HCT116 (cell line): ENCODE results near the gene NAA80. TPM values are rescaled to one million over a fixed set of nuclear protein-coding genes. Genes with fewer than 3 reads are reported as not detected.

Experiments used
- ATAC-seq: fragments of 200-7000 bp; cut with Tn5 transposase; 2 replicates; pipeline ENCODE4 v1.9.1; 2020; ENCODE audit warnings: mild to moderate bottlenecking, moderate library complexity
- BruUV-seq: library from RNA; stranded (reverse); fragments of 400-500 nt; replicated peaks from 2 replicates; lab custom pipeline; 2021; lab: Mats Ljungman, UMichigan
- CTCF ChIA-PET: fragments of 300-600 bp; sonication (Branson Sonifier 250); formaldehyde crosslinking; loops from one replicate; lab custom pipeline; 2021; ENCODE audit warnings: antibody characterized with exemption; lab: Charles Lee
- POLR2A ChIA-PET: fragments of 300-600, 350-600 bp; sonication (Branson Sonifier 250); formaldehyde crosslinking; loops from one replicate; lab custom pipeline; 2021; ENCODE audit warnings: antibody characterized with exemption; lab: Charles Lee
- RAD21 ChIA-PET, 2 experiments: fragments of 300-600 bp; sonication (Branson Sonifier 250); formaldehyde crosslinking; loops; one replicate each; lab custom pipeline; 2023; ENCODE audit warnings: low total read pairs in 2 of 2; ENCODE audit not compliant: uncharacterized antibody in 2 of 2, unreplicated experiment in 2 of 2, low non-redundant PET in 1 of 2; lab: Charles Lee
- DNase-seq: peaks from one replicate; pipeline ENCODE4 v3.0.0-alpha.2; 2010; ENCODE audit warnings: low read depth, low spot score
- H2AFZ ChIP-seq: fragments of 200-600 bp; shearing (Covaris generic), sonication (generic); 2 replicates; pipeline ENCODE4 v1.6.1; 2017; ENCODE audit warnings: low read depth, mixed run types, mixed read lengths, antibody characterized with exemption, low read length; ENCODE audit not compliant: poor library complexity, severe bottlenecking
- H3K27ac ChIP-seq: 2 replicates; pipeline ENCODE4 v1.5.1; 2012; ENCODE audit warnings: low read depth, low read length
- H3K27me3 ChIP-seq: fragments of 200-600 bp; sonication (generic); 2 replicates; pipeline ENCODE4 v1.6.1; 2016; ENCODE audit warnings: mixed run types, low read length, mixed read lengths; ENCODE audit not compliant: insufficient read depth
- H3K36me3 ChIP-seq, 2 experiments: fragments of 200-500 bp in 1 of 2; fragments of 200-600 bp in 1 of 2; sonication (Bioruptor generic) in 1 of 2; sonication (generic) in 1 of 2; 2 replicates each; pipeline versions ENCODE4 v1.5.1 to v1.6.1; 2014 to 2016; ENCODE audit warnings: low read length in 2 of 2, inconsistent platforms in 1 of 2, mixed read lengths in 1 of 2, mixed run types in 1 of 2; ENCODE audit not compliant: insufficient read depth in 2 of 2, control insufficient read depth in 1 of 2
- H3K4me1 ChIP-seq, 2 experiments: fragments of 200-600 bp in 1 of 2; sonication (generic) in 1 of 2; 2 replicates each; pipeline versions ENCODE4 v1.5.1 to v1.6.1; 2012 to 2017; ENCODE audit warnings: low read length in 2 of 2, inconsistent platforms in 1 of 2, mild to moderate bottlenecking in 1 of 2, mixed read lengths in 1 of 2, mixed run types in 1 of 2, moderate library complexity in 1 of 2; ENCODE audit not compliant: insufficient read depth in 2 of 2, control insufficient read depth in 1 of 2
- H3K4me2 ChIP-seq: fragments of 200-600 bp; sonication (generic); 2 replicates; pipeline ENCODE4 v1.6.1; 2017; ENCODE audit warnings: mixed run types, low read length, mixed read lengths
- H3K4me3 ChIP-seq, 2 experiments: fragments of 200-600 bp in 1 of 2; sonication (generic) in 1 of 2; replicated peaks in 1 of 2; 2 replicates each; pipeline ENCODE4 v1.5.1; 2011 to 2016; ENCODE audit warnings: low read length in 2 of 2, control low read depth in 1 of 2, low read depth in 1 of 2, mild to moderate bottlenecking in 1 of 2, mixed read lengths in 1 of 2, mixed run types in 1 of 2
- H3K79me2 ChIP-seq: fragments of 200-600 bp; sonication (generic); 2 replicates; pipeline ENCODE4 v1.6.1; 2017; ENCODE audit warnings: mild to moderate bottlenecking, mixed run types, low read length, moderate library complexity, mixed read lengths; ENCODE audit not compliant: insufficient read depth
- H3K9ac ChIP-seq: fragments of 200-600 bp; sonication (generic); 2 replicates; pipeline ENCODE4 v1.6.1; 2016; ENCODE audit warnings: low read length, mixed read lengths
- H3K9me2 ChIP-seq: fragments of 200-600 bp; sonication (generic), shearing (Covaris generic); 2 replicates; pipeline ENCODE4 v1.6.1; 2017; ENCODE audit warnings: mixed run types, mild to moderate bottlenecking, moderate library complexity; ENCODE audit not compliant: insufficient read depth
- H3K9me3 ChIP-seq, 2 experiments: fragments of 200-500 bp in 1 of 2; fragments of 200-600 bp in 1 of 2; sonication (Bioruptor generic) in 1 of 2; sonication (generic) in 1 of 2; 2 replicates each; pipeline ENCODE4 v1.6.1; 2014 to 2017; ENCODE audit warnings: low read length in 2 of 2, mixed read lengths in 2 of 2, inconsistent platforms in 1 of 2, low read depth in 1 of 2, mild to moderate bottlenecking in 1 of 2, mixed run types in 1 of 2, moderate library complexity in 1 of 2; ENCODE audit not compliant: control insufficient read depth in 1 of 2, insufficient read depth in 1 of 2
- H4K20me1 ChIP-seq: fragments of 200-600 bp; sonication (generic), shearing (Covaris generic); 2 replicates; pipeline ENCODE4 v1.6.1; 2017; ENCODE audit warnings: mixed run types, mild to moderate bottlenecking, moderate library complexity; ENCODE audit not compliant: insufficient read depth
- CBX3 ChIP-seq: IDR thresholded peaks from 2 replicates; pipeline ENCODE4 v1.6.1; 2012; ENCODE audit warnings: low read depth
- CEBPB ChIP-seq: IDR thresholded peaks from 2 replicates; pipeline ENCODE4 v1.6.1; 2012; ENCODE audit warnings: low read depth
- ELF1 ChIP-seq: IDR thresholded peaks from 2 replicates; pipeline ENCODE4 v1.6.1; 2012; ENCODE audit warnings: low read depth, borderline replicate concordance
- EZH2 ChIP-seq: fragments of 200-600 bp; sonication (generic); IDR thresholded peaks from 2 replicates; pipeline ENCODE4 v1.6.1; 2017; ENCODE audit warnings: antibody characterized with exemption, mixed run types
- FOSL1 ChIP-seq: IDR thresholded peaks from 2 replicates; pipeline ENCODE4 v1.6.1; 2012; ENCODE audit warnings: low read depth
- JUND ChIP-seq: IDR thresholded peaks from 2 replicates; pipeline ENCODE4 v1.6.1; 2012
- POLR2A ChIP-seq: IDR thresholded peaks from 2 replicates; pipeline ENCODE4 v1.7.0; 2011; ENCODE audit warnings: borderline replicate concordance; ENCODE audit not compliant: insufficient read depth, insufficient read length; ENCODE audit errors: extremely low read depth
- POLR2AphosphoS5 ChIP-seq: IDR thresholded peaks from 2 replicates; pipeline ENCODE4 v1.6.1; 2011; ENCODE audit warnings: mild to moderate bottlenecking, low read depth, low read length, moderate library complexity
- RAD21 ChIP-seq: IDR thresholded peaks from 2 replicates; pipeline ENCODE4 v1.6.1; 2012; ENCODE audit warnings: low read depth, mild to moderate bottlenecking
- SP1 ChIP-seq: IDR thresholded peaks from 2 replicates; pipeline ENCODE4 v1.6.1; 2012; ENCODE audit warnings: low read depth
- SRF ChIP-seq: IDR thresholded peaks from 2 replicates; pipeline ENCODE4 v1.6.1; 2012; ENCODE audit warnings: low read depth
- TCF7L2 ChIP-seq: IDR thresholded peaks from 2 replicates; pipeline ENCODE4 v1.7.0; 2011; ENCODE audit warnings: borderline replicate concordance, inconsistent platforms; ENCODE audit not compliant: insufficient read depth, insufficient read length; ENCODE audit errors: extremely low read depth
- YY1 ChIP-seq: IDR thresholded peaks from 2 replicates; pipeline ENCODE4 v1.6.1; 2011; ENCODE audit warnings: low read length, low read depth, moderate library complexity, mild to moderate bottlenecking; ENCODE audit not compliant: insufficient replicate concordance; ENCODE audit errors: extremely low read depth
- ZFX ChIP-seq: fragments of 450-650 bp; IDR thresholded peaks from 2 replicates; pipeline ENCODE4 v1.6.1; 2017
- ZNF274 ChIP-seq: fragments of 200-500 bp; sonication (Bioruptor generic); IDR thresholded peaks from 2 replicates; pipeline ENCODE4 v1.6.1; 2014; ENCODE audit warnings: mild to moderate bottlenecking, low read depth, low read length, inconsistent platforms
- intact Hi-C: fragments of 100-400 bp; cut with micrococcal nuclease; formaldehyde crosslinking; loops from 2 replicates; pipeline ENCODE4 v1.10.0; 2022
- total RNA-seq: library from RNA; stranded (reverse); gene quantifications from one replicate; pipeline ENCODE4 v1.2.1, GENCODE V29; 2021; ENCODE audit not compliant: unreplicated experiment
- TF ChIP-seq, protein P1 (sequence below): IDR thresholded peaks from 2 replicates; pipeline ENCODE4 v1.6.1; 2011; ENCODE audit warnings: mild to moderate bottlenecking, low read length, moderate library complexity; ENCODE audit not compliant: insufficient replicate concordance; ENCODE audit errors: extremely low read depth
- TF ChIP-seq, protein P2 (sequence below): IDR thresholded peaks from 2 replicates; pipeline ENCODE4 v1.6.1; 2012; ENCODE audit warnings: low read depth
- TF ChIP-seq, protein P3 (sequence below): IDR thresholded peaks from 2 replicates; pipeline ENCODE4 v1.6.1; 2012

NAA80 gene
- total RNA-seq, 1 experiment from 2014 or later = 21.3 TPM

DNA sequence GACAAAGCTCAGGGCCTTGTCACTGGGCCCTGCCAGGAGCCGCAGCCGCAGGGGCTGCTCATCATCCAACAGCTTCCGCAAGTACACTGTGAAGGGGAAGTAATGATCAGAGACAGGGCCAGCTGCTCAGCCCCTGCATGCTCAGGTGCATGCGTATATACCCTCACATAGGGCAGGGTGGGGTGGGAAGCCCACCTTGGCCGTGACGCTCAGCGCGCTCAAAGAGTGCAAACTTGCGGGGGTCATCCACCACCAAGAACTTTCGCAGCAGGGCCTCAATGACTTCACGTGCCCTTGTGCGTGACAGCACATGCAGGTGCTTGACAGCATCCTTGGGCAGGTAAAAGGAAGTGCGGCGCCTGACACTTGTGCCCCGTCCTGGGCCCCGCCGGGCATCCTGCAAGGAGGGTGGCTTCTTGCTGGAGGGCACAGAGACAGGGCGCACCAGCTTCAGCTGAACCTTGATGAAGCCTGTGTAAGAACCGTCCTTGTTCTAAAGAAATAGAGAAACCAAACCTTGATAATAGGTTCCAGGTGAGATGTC is 32.2 kb upstream of the NAA80 start (continued):
- TF ChIP-seq, protein P1, sequence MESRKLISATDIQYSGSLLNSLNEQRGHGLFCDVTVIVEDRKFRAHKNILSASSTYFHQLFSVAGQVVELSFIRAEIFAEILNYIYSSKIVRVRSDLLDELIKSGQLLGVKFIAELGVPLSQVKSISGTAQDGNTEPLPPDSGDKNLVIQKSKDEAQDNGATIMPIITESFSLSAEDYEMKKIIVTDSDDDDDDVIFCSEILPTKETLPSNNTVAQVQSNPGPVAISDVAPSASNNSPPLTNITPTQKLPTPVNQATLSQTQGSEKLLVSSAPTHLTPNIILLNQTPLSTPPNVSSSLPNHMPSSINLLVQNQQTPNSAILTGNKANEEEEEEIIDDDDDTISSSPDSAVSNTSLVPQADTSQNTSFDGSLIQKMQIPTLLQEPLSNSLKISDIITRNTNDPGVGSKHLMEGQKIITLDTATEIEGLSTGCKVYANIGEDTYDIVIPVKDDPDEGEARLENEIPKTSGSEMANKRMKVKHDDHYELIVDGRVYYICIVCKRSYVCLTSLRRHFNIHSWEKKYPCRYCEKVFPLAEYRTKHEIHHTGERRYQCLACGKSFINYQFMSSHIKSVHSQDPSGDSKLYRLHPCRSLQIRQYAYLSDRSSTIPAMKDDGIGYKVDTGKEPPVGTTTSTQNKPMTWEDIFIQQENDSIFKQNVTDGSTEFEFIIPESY = no peak
- TF ChIP-seq CEBPB = no peak
- no peak for TF ChIP-seq JUND
- TF ChIP-seq YY1 = no peak

DNA sequence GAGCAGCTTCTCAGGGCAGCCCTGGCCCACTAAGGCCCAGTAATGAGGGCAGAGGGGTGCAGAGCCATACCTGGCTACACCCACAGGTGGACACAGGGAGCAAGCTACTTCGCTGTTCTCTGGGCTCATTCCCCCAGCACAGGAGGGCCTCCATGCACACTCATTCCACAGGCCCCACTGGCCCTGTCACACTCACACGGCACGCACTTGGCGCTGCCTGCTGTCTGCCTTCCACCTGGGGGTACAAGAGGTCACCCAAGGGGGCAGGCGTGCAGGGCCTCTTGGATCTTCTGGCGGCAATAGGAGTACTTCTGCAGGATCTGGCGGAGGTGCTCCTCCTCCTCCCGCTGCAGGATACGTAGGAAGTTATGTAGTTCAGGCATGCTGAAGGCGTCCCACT is 31.1 kb upstream of the NAA80 start:
- Histone ChIP-seq H3K9ac (no peak overlapping the region), H4K20me1 (no peaks in the 10 kb centered on the region; the same call in 1 of the 2 replicates), H2AFZ (no peak overlapping the region), H3K9me2 (no peaks in the 10 kb centered on the region), H3K27ac (peak overlapping the region; percentile 19; the same call in 1 of the 2 replicates), H3K36me3 (peaks cover 33 to 45% of the 10 kb centered on the region in 2 experiments; a peak in 3 of 4 replicates), H3K9me3 (no peaks in the 10 kb centered on the region), H3K79me2 (peaks cover 73% of the 10 kb centered on the region), H3K4me1 (peaks cover 10 to 25% of the 10 kb centered on the region in 2 experiments), H3K27me3 (no peaks in the 10 kb centered on the region), H3K4me3 (no peak overlapping the region), H3K4me2 (no peak overlapping the region)
- CTCF ChIA-PET = no interaction called here
- intact Hi-C loops = no loop called here
- POLR2A ChIA-PET = no interaction called here
- BruUV-seq = no TSS peak
- DNase-seq (no peak), ATAC-seq (no peak)
- TF ChIP-seq YY1 (no peak), ELF1 (no peak), POLR2AphosphoS5 (no peak), JUND (no peak), EZH2 (no peak), RAD21 (no peak), CEBPB (no peak), TCF7L2 (no peak), ZFX (no peak), SRF (no peak), FOSL1 (no peak), CBX3 (no peak), ZNF274 (no peak), SP1 (no peak), POLR2A (no peak)
- TF ChIP-seq, protein P2, sequence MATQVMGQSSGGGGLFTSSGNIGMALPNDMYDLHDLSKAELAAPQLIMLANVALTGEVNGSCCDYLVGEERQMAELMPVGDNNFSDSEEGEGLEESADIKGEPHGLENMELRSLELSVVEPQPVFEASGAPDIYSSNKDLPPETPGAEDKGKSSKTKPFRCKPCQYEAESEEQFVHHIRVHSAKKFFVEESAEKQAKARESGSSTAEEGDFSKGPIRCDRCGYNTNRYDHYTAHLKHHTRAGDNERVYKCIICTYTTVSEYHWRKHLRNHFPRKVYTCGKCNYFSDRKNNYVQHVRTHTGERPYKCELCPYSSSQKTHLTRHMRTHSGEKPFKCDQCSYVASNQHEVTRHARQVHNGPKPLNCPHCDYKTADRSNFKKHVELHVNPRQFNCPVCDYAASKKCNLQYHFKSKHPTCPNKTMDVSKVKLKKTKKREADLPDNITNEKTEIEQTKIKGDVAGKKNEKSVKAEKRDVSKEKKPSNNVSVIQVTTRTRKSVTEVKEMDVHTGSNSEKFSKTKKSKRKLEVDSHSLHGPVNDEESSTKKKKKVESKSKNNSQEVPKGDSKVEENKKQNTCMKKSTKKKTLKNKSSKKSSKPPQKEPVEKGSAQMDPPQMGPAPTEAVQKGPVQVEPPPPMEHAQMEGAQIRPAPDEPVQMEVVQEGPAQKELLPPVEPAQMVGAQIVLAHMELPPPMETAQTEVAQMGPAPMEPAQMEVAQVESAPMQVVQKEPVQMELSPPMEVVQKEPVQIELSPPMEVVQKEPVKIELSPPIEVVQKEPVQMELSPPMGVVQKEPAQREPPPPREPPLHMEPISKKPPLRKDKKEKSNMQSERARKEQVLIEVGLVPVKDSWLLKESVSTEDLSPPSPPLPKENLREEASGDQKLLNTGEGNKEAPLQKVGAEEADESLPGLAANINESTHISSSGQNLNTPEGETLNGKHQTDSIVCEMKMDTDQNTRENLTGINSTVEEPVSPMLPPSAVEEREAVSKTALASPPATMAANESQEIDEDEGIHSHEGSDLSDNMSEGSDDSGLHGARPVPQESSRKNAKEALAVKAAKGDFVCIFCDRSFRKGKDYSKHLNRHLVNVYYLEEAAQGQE = no peak
- TF ChIP-seq, protein P3, sequence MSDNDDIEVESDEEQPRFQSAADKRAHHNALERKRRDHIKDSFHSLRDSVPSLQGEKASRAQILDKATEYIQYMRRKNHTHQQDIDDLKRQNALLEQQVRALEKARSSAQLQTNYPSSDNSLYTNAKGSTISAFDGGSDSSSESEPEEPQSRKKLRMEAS = no peak
- TF ChIP-seq, protein P1 = no peak
- RAD21 ChIA-PET = no interaction called here
